ENCODE data around the gene BOK. TPM values are rescaled to one million over a fixed set of nuclear protein-coding genes. Genes with fewer than 3 reads are reported as not detected.

The BOK gene
- total RNA-seq, 1 experiment from 2014 or later, result 33.9 TPM

- H3K14ac ChIP-seq (ENCODE audit: insufficient read depth, low read length), result no peak overlapping the region; the same call in 1 of the 2 replicates
- no peaks in the 10 kb centered on the region for H3K9me3 ChIP-seq (ENCODE audit: control insufficient read depth, low read depth, low read length)
- Mint-ChIP-seq H3K27ac (peak overlapping the region; percentile 58 to 91 (median 86); a peak in 6 of 7 replicates), H3K27me3 (ENCODE audit: low read depth) (no peaks in the 10 kb centered on the region), H3K4me1 (peaks cover 12 to 16% of the 10 kb centered on the region in 2 experiments), H3K36me3 (ENCODE audit: insufficient read depth in 1 of 3, low read depth in 3 of 3) (peaks cover 5 to 26% (median 13%) of the 10 kb centered on the region in 3 experiments; a peak in 6 of 7 replicates), H3K4me3 (peak overlapping the region; percentile 28), H3K9me3 (peaks cover 0 to 3% of the 10 kb centered on the region in 2 experiments; a peak in 3 of 5 replicates)
- no peak overlapping the region for H3K18ac ChIP-seq (ENCODE audit: insufficient read length, low read depth, low read length)
- H3K23me2 ChIP-seq (ENCODE audit: insufficient read length, low read depth, low read length, poor library complexity, severe bottlenecking), result no peaks in the 10 kb centered on the region
- H4K91ac ChIP-seq (ENCODE audit: insufficient read length, low read depth, low read length), result no peak overlapping the region
- no peak overlapping the region for H3T11ph ChIP-seq (ENCODE audit: low read length)
- no peak overlapping the region for H2BK120ac ChIP-seq (ENCODE audit: low read depth, low read length, poor library complexity, severe bottlenecking)
- no peak overlapping the region for H4K8ac ChIP-seq (replicated peaks; ENCODE audit: insufficient read length, low read depth, low read length)
- no peak overlapping the region for H2BK15ac ChIP-seq (ENCODE audit: low read depth, low read length)
- no peak overlapping the region for H2BK20ac ChIP-seq (ENCODE audit: low read depth, low read length, poor library complexity, severe bottlenecking)
- H2AFZ ChIP-seq (ENCODE audit: low read length), result no peak overlapping the region
- no peak overlapping the region for H3K27ac ChIP-seq (ENCODE audit: insufficient read length, low read depth, low read length)
- no peak overlapping the region for H2BK12ac ChIP-seq (ENCODE audit: insufficient read length, low read depth, low read length)
- WGBS (ENCODE audit: extremely low coverage, insufficient read length, low lambda C conversion rate), result no CpG with 5 or more reads among the region's 15 CpGs
- no peaks in the 10 kb centered on the region; the same call in 1 of the 2 replicates for H3K79me2 ChIP-seq (ENCODE audit: insufficient read depth, low read length)
- no peak overlapping the region for H3K23ac ChIP-seq (ENCODE audit: insufficient read length, low read depth, low read length)
- no peaks in the 10 kb centered on the region for H4K20me1 ChIP-seq (ENCODE audit: control insufficient read depth, insufficient read depth, insufficient read length)
- H3K4me1 ChIP-seq (ENCODE audit: insufficient read depth, low read length), result peaks cover 4% of the 10 kb centered on the region; the same call in 1 of the 2 replicates
- H3K4me2 ChIP-seq (ENCODE audit: insufficient read depth, insufficient read length, low read length), result peak overlapping the region; percentile 34
- H4K5ac ChIP-seq (ENCODE audit: insufficient read length, low read depth, low read length), result no peak overlapping the region
- no peaks in the 10 kb centered on the region for H3K79me1 ChIP-seq (ENCODE audit: insufficient read depth, low read depth, low read length, poor library complexity, severe bottlenecking)
- no peak overlapping the region for H3K4ac ChIP-seq (ENCODE audit: low read depth, low read length)
- no peak for TF ChIP-seq CTCF (conservative IDR thresholded peaks at IDR 0.05)
- H3K27me3 ChIP-seq (ENCODE audit: insufficient read depth, low read length), result no peaks in the 10 kb centered on the region
- H2AK5ac ChIP-seq (ENCODE audit: insufficient read length, low read length), result no peak overlapping the region
- H2BK5ac ChIP-seq (ENCODE audit: insufficient read length, low read length), result no peak overlapping the region
- peak; percentile 50 for DNase-seq
- peak overlapping the region; percentile 7 for H3K9ac ChIP-seq (ENCODE audit: extremely low read depth, insufficient read length, low read length)
- no peak overlapping the region for H3K56ac ChIP-seq (ENCODE audit: insufficient read length, low read depth, low read length)
Observed at GRCh38 chr2:241617431-241618154, 59.0 kb downstream of the BOK start.
